GM12872 (cell line): ENCODE results near the gene ZNF496.

Source experiments
- CTCF ChIP-seq: IDR thresholded peaks from 3 replicates; pipeline ENCODE4 v1.5.1; 2011; ENCODE audit warnings: low read depth, mild to moderate bottlenecking, low read length, moderate library complexity; ENCODE audit not compliant: insufficient read depth

ZNF496 gene

GRCh38 chr1:247329097-247329617 lies 2.5 kb downstream of the ZNF496 start:
- no peak for TF ChIP-seq CTCF

- no peak for TF ChIP-seq CTCF
These were observed 3.4 kb downstream of the ZNF496 start for GRCh38 chr1:247328311-247328710.

GRCh38 chr1:247326411-247327130 lies 5.1 kb downstream of the ZNF496 start:
- no peak for TF ChIP-seq CTCF

- TF ChIP-seq CTCF, result no peak
These were observed 6.7 kb downstream of the ZNF496 start for GRCh38 chr1:247324923-247325322.

DNA sequence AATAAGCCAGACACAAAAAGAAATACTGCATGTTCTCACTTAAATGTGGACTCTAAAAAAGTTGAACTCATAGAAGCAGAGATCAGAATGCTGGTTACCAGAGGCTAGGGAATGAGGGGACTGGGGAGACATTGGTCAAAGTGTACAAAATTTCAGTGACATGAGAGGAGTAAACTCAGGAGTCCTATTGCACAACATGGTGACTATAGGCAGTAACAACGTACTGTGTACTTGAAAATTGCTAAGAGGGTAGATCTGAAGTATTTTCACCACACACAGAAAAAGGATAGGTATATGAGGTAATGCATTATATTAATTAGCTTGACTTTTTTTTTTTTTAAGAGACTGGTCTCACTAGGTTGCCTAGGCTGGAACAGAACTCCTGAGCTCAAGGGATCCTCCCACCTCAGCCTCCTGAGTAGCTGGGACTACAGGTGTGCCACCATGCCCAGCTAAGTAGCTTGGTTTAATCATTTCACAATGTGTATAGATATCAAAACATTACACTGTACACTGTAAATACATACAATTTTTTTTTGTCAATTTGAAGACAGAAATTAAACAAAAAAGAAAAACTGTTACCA lies 7.4 kb downstream of the ZNF496 start:
- TF ChIP-seq CTCF, result no peak

GRCh38 chr1:247322849-247323586 lies 8.6 kb downstream of the ZNF496 start:
- TF ChIP-seq CTCF, result no peak

DNA sequence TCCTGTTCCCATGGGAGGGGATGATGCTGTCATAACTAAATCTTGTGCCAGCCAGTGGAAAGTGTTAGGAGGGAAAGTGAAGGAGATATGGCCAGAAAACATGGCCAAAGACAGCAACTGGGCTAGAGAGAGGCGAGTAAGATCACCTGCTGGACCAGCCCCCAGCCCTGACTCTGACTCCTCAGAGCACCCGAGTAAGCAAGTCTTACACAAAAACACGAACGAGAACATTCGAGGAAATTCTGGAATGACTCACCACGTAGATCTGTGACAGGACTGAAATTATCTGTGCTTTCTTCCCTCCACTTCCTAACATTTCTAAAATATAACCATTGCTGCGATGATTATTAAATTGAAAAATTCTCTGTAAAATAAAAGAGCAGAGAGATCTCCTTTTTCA lies 9.2 kb downstream of the ZNF496 start:
- no peak for TF ChIP-seq CTCF
